CMK (cell line): ENCODE data around the gene DCLK2.

ENCODE experiments used
- DNase-seq: peaks from one replicate; pipeline ENCODE4 v3.0.0-alpha.2; 2010; ENCODE audit warnings: low read depth

Gene DCLK2

GRCh38 chr4:150069353-150069752 lies 8.9 kb upstream of the DCLK2 start:
- DNase-seq, result no peak

- no peak for DNase-seq
Measured at GRCh38 chr4:150070464-150071170, 7.6 kb upstream of the DCLK2 start.

GRCh38 chr4:150072471-150072870 lies 5.8 kb upstream of the DCLK2 start:
- no peak for DNase-seq

GRCh38 chr4:150072906-150073714 lies 5.1 kb upstream of the DCLK2 start:
- no peak for DNase-seq

GRCh38 chr4:150074064-150074463 lies 4.2 kb upstream of the DCLK2 start:
- no peak for DNase-seq

- no peak for DNase-seq
Measured at GRCh38 chr4:150078579-150079080, 385 bp downstream of the DCLK2 start.

GRCh38 chr4:150079081-150079581 lies 886 bp downstream of the DCLK2 start:
- no peak for DNase-seq

GRCh38 chr4:150080337-150080736 lies 2.1 kb downstream of the DCLK2 start:
- no peak for DNase-seq

GRCh38 chr4:150080875-150081274 lies 2.6 kb downstream of the DCLK2 start:
- DNase-seq, result no peak

GRCh38 chr4:150082241-150082640 lies 4.0 kb downstream of the DCLK2 start:
- no peak for DNase-seq

- DNase-seq, result no peak
Measured at GRCh38 chr4:150087006-150087405, 8.8 kb downstream of the DCLK2 start.

- DNase-seq, result no peak
Measured at GRCh38 chr4:150089732-150090131, 11.5 kb downstream of the DCLK2 start.

- no peak for DNase-seq
Measured at GRCh38 chr4:150090836-150091235, 12.6 kb downstream of the DCLK2 start.

GRCh38 chr4:150094676-150095075 lies 16.4 kb downstream of the DCLK2 start:
- DNase-seq, result no peak

- DNase-seq, result no peak
Measured at GRCh38 chr4:150096625-150097024, 18.4 kb downstream of the DCLK2 start.

- DNase-seq, result no peak
Measured at GRCh38 chr4:150098214-150098613, 20.0 kb downstream of the DCLK2 start.

- no peak for DNase-seq
Measured at GRCh38 chr4:150104404-150105027, 26.3 kb downstream of the DCLK2 start.

GRCh38 chr4:150106886-150107285 lies 28.6 kb downstream of the DCLK2 start:
- no peak for DNase-seq

- no peak for DNase-seq
Measured at GRCh38 chr4:150108691-150109090, 30.4 kb downstream of the DCLK2 start.

- no peak for DNase-seq
Measured at GRCh38 chr4:150114641-150115040, 36.4 kb downstream of the DCLK2 start.

GRCh38 chr4:150115851-150116250 lies 37.6 kb downstream of the DCLK2 start:
- no peak for DNase-seq

GRCh38 chr4:150116506-150116905 lies 38.3 kb downstream of the DCLK2 start:
- no peak for DNase-seq

GRCh38 chr4:150117094-150117493 lies 38.8 kb downstream of the DCLK2 start:
- no peak for DNase-seq
